NCI-H526 treated with DMSO at 0.1 percent for 48 hours (cell line): ENCODE measurements around the gene COASY.
A peak's percentile ranks its signal among the peaks of the same experiment; 100 is the strongest.
"Not testable (repeated sequence)": the region's sequence is repeated elsewhere in the genome, so short reads cannot be mapped to it uniquely, and the experiment has no call there.

ENCODE experiments used
- DNase-seq: peaks from one replicate; lab custom pipeline; 2025; lab: John Stamatoyannopoulos, UW

The COASY gene

GRCh38 chr17:42574463-42574862 is 12.5 kb downstream of the COASY start:
- DNase-seq = no peak

- no peak for DNase-seq
Observed at GRCh38 chr17:42577140-42577531, 15.2 kb downstream of the COASY start.

- DNase-seq = peak; percentile 84
Observed at GRCh38 chr17:42577532-42578281, 15.8 kb downstream of the COASY start, which contains the start of gene PSMC3IP. Gene PSMC3IP (minus strand): TSS chr17:42577729. CDS start chr17:42577686, 43 bp downstream.

GRCh38 chr17:42578282-42578869 is 16.4 kb downstream of the COASY start:
- peak; percentile 52 for DNase-seq

GRCh38 chr17:42579794-42580551 is 18.0 kb downstream of the COASY start:
- no peak for DNase-seq

- no peak for DNase-seq
Observed at GRCh38 chr17:42581744-42582270, 19.9 kb downstream of the COASY start.

- DNase-seq = no peak
Observed at GRCh38 chr17:42584880-42585279, 22.9 kb downstream of the COASY start.

GRCh38 chr17:42585353-42585752 is 23.4 kb downstream of the COASY start:
- no peak for DNase-seq

- DNase-seq = no peak
Observed at GRCh38 chr17:42586514-42587230, 24.7 kb downstream of the COASY start.

- no peak for DNase-seq
Observed at GRCh38 chr17:42590886-42591285, 28.9 kb downstream of the COASY start.

- no peak for DNase-seq
Observed at GRCh38 chr17:42591411-42591810, 29.5 kb downstream of the COASY start.

- no peak for DNase-seq
Observed at GRCh38 chr17:42596386-42596785, 34.4 kb downstream of the COASY start.

- no peak for DNase-seq
Observed at GRCh38 chr17:42598905-42599304, 37.0 kb downstream of the COASY start.

GRCh38 chr17:42603318-42603717 is 41.4 kb downstream of the COASY start:
- no peak for DNase-seq

GRCh38 chr17:42607769-42608168 is 45.8 kb downstream of the COASY start:
- no peak for DNase-seq

GRCh38 chr17:42608305-42609181 is 46.6 kb downstream of the COASY start:
- peak; percentile 71 for DNase-seq

GRCh38 chr17:42609182-42609813 is 47.4 kb downstream of the COASY start, which contains the start of the genes RETREG3 and TUBG1:
Gene RETREG3 (minus strand): TSS chr17:42609374. CDS start chr17:42609324, 50 bp downstream.
Gene TUBG1 (plus strand): TSS chr17:42609683. CDS start chr17:42609738, 55 bp downstream.
- DNase-seq = peak; percentile 98

- not testable (repeated sequence) for DNase-seq
Observed at GRCh38 chr17:42609814-42610801, 48.2 kb downstream of the COASY start.

- no peak for DNase-seq
Observed at GRCh38 chr17:42612013-42612412, 50.1 kb downstream of the COASY start.
